ENCODE results near the gene KCTD16. TPM values are rescaled to one million over a fixed set of nuclear protein-coding genes. Genes with fewer than 3 reads are reported as not detected.

KCTD16 gene
- total and polyA plus RNA-seq, 2 donors (not counting 1 experiment from before 2014, with no cell fraction given): not detected

GRCh38 chr5:144457160-144457559, 286.5 kb downstream of the KCTD16 start:
- H3K4me3 ChIP-seq (ENCODE audit: control extremely low read depth in 1 of 5, extremely low read depth in 1 of 5, insufficient read depth in 1 of 5, low read depth in 2 of 5, low read length in 4 of 5): no peak overlapping the region
- intact Hi-C loops (cut with micrococcal nuclease): no loop called here
- H3K27me3 ChIP-seq (replicated peaks in 1 of 4; ENCODE audit: control extremely low read depth in 1 of 4, control insufficient read depth in 3 of 4, insufficient read depth in 4 of 4, low read length in 3 of 4): no peaks in the 10 kb centered on the region
- no peak overlapping the region for H3K4me2 ChIP-seq (replicated peaks; ENCODE audit: low read depth, low read length, poor library complexity, severe bottlenecking)
- H3K9me3 ChIP-seq (ENCODE audit: control extremely low read depth in 1 of 3, control insufficient read depth in 2 of 3, insufficient read depth in 1 of 3, low read length in 2 of 3): no peaks in the 10 kb centered on the region
- 78% methylated on average over 3 of the region's 3 CpGs for WGBS (ENCODE audit: insufficient coverage)
- Mint-ChIP-seq H3K27ac (no peak overlapping the region), H3K4me3 (no peak overlapping the region), H3K9me3 (ENCODE audit: insufficient read depth) (no peaks in the 10 kb centered on the region), H3K27me3 (no peaks in the 10 kb centered on the region), H3K4me1 (no peaks in the 10 kb centered on the region)
- TF ChIP-seq EZH2 (IDR thresholded peaks at IDR 0.05; ENCODE audit: borderline replicate concordance, insufficient read depth, low read depth, low read length, poor library complexity, severe bottlenecking) (no peak), CTCF (IDR thresholded peaks at IDR 0.05) (no peak)
- no peaks in the 10 kb centered on the region for H3K36me3 ChIP-seq (replicated peaks in 1 of 2; ENCODE audit: control extremely low read depth in 1 of 2, control insufficient read depth in 1 of 2, extremely low read depth in 1 of 2, insufficient read depth in 2 of 2, low read length in 1 of 2)
- no peaks in the 10 kb centered on the region for H3K4me1 ChIP-seq (ENCODE audit: control insufficient read depth in 2 of 2, insufficient read depth in 2 of 2, low read length in 2 of 2)
- H3K79me2 ChIP-seq (ENCODE audit: control insufficient read depth, insufficient read depth, low read length): no peaks in the 10 kb centered on the region
- ChIA-PET CTCF (no interaction called here), POLR2A (no interaction called here)
- no peak overlapping the region for H2AFZ ChIP-seq (ENCODE audit: insufficient read depth, low read depth, low read length, poor library complexity, severe bottlenecking)
- DNase-seq (no peak), ATAC-seq (ENCODE audit: low read depth) (no peak)
- H3K27ac ChIP-seq (ENCODE audit: low read length in 2 of 2): no peak overlapping the region
- no peak overlapping the region for H3K9ac ChIP-seq (ENCODE audit: low read length)
- no peaks in the 10 kb centered on the region for H4K20me1 ChIP-seq (ENCODE audit: control insufficient read depth, insufficient read depth, low read length, poor library complexity, severe bottlenecking)

DNA sequence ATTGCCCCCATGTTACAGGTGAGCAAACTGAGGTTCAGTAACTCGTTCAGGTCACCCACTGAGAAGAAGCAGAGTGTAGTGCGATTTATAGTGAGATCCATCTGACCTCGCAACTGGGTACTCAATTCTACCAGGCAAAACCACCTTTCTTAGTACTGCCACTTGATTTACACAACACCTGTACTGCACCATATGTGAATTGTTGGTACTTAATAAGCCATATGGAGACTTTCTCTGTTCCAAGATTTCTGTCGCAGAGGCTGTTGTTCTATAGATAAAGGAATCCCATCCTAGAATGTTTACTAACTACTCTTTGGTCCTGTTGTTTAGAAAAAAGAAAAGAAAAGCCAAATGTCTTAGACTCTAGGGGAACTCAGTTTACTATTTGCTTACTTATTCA, 287.5 kb downstream of the KCTD16 start:
- Histone ChIP-seq H3K27me3 (replicated peaks in 1 of 4; ENCODE audit: control extremely low read depth in 1 of 4, control insufficient read depth in 3 of 4, insufficient read depth in 4 of 4, low read length in 3 of 4) (no peaks in the 10 kb centered on the region), H3K9me3 (ENCODE audit: control extremely low read depth in 1 of 3, control insufficient read depth in 2 of 3, insufficient read depth in 1 of 3, low read length in 2 of 3) (no peaks in the 10 kb centered on the region), H3K79me2 (ENCODE audit: control insufficient read depth, insufficient read depth, low read length) (no peaks in the 10 kb centered on the region), H3K4me3 (ENCODE audit: control extremely low read depth in 1 of 5, extremely low read depth in 1 of 5, insufficient read depth in 1 of 5, low read depth in 2 of 5, low read length in 4 of 5) (no peak overlapping the region), H3K27ac (ENCODE audit: low read length in 2 of 2) (no peak overlapping the region), H3K36me3 (replicated peaks in 1 of 2; ENCODE audit: control extremely low read depth in 1 of 2, control insufficient read depth in 1 of 2, extremely low read depth in 1 of 2, insufficient read depth in 2 of 2, low read length in 1 of 2) (no peaks in the 10 kb centered on the region), H3K4me1 (ENCODE audit: control insufficient read depth in 2 of 2, insufficient read depth in 2 of 2, low read length in 2 of 2) (no peaks in the 10 kb centered on the region), H2AFZ (ENCODE audit: insufficient read depth, low read depth, low read length, poor library complexity, severe bottlenecking) (no peak overlapping the region), H4K20me1 (ENCODE audit: control insufficient read depth, insufficient read depth, low read length, poor library complexity, severe bottlenecking) (no peaks in the 10 kb centered on the region), H3K4me2 (replicated peaks; ENCODE audit: low read depth, low read length, poor library complexity, severe bottlenecking) (no peak overlapping the region), H3K9ac (ENCODE audit: low read length) (no peak overlapping the region)
- Mint-ChIP-seq H3K4me3 (no peak overlapping the region), H3K27me3 (no peaks in the 10 kb centered on the region), H3K27ac (no peak overlapping the region), H3K9me3 (ENCODE audit: insufficient read depth) (no peaks in the 10 kb centered on the region), H3K4me1 (no peaks in the 10 kb centered on the region)
- POLR2A ChIA-PET: no interaction called here
- no CpG with 5 or more reads among the region's 4 CpGs for WGBS (ENCODE audit: insufficient coverage)
- DNase-seq: no peak
- CTCF ChIA-PET: no interaction called here
- intact Hi-C loops (cut with micrococcal nuclease): no loop called here
- no peak for TF ChIP-seq EZH2 (IDR thresholded peaks at IDR 0.05; ENCODE audit: borderline replicate concordance, insufficient read depth, low read depth, low read length, poor library complexity, severe bottlenecking)
- no peak for TF ChIP-seq CTCF (IDR thresholded peaks at IDR 0.05)
- ATAC-seq (ENCODE audit: low read depth): no peak
